ENCODE measurements around the gene NPIPA5.
"Not testable (repeated sequence)": the region's sequence is repeated elsewhere in the genome, so short reads cannot be mapped to it uniquely, and the experiment has no call there.

DNA sequence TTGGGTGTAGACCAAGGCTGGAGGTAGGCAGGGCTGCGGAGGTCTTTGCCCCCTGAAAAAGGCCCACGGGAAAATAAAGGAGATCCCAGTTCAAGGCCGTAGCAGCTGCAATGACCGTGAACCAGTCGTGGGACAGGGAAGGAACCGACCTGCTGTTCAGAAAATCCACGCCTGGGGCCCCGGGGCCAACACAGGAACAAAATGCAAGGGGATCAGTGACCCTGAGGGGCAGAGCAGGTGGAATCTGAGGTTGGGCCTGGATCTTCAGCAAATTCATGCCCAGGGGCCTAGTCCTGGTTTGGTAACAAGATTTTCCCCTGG lies 18.4 kb upstream of the NPIPA5 start:
- not testable (repeated sequence) for TF ChIP-seq POLR2AphosphoS5 (IDR thresholded peaks at IDR 0.05)
- TF ChIP-seq, protein P1, sequence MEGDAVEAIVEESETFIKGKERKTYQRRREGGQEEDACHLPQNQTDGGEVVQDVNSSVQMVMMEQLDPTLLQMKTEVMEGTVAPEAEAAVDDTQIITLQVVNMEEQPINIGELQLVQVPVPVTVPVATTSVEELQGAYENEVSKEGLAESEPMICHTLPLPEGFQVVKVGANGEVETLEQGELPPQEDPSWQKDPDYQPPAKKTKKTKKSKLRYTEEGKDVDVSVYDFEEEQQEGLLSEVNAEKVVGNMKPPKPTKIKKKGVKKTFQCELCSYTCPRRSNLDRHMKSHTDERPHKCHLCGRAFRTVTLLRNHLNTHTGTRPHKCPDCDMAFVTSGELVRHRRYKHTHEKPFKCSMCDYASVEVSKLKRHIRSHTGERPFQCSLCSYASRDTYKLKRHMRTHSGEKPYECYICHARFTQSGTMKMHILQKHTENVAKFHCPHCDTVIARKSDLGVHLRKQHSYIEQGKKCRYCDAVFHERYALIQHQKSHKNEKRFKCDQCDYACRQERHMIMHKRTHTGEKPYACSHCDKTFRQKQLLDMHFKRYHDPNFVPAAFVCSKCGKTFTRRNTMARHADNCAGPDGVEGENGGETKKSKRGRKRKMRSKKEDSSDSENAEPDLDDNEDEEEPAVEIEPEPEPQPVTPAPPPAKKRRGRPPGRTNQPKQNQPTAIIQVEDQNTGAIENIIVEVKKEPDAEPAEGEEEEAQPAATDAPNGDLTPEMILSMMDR (IDR thresholded peaks at IDR 0.05), result not testable (repeated sequence)

All from suprapubic skin (tissue), 3 donors.